Anterior cingulate cortex (tissue), 58 donors: ENCODE results near the gene NOP14.
"Not testable (repeated sequence)": the region's sequence is repeated elsewhere in the genome, so short reads cannot be mapped to it uniquely, and the experiment has no call there.

Experiments used
- DNase-seq, 58 donors: peaks; one replicate each; lab custom pipeline; 2025; lab: John Stamatoyannopoulos, UW

Gene NOP14

DNA sequence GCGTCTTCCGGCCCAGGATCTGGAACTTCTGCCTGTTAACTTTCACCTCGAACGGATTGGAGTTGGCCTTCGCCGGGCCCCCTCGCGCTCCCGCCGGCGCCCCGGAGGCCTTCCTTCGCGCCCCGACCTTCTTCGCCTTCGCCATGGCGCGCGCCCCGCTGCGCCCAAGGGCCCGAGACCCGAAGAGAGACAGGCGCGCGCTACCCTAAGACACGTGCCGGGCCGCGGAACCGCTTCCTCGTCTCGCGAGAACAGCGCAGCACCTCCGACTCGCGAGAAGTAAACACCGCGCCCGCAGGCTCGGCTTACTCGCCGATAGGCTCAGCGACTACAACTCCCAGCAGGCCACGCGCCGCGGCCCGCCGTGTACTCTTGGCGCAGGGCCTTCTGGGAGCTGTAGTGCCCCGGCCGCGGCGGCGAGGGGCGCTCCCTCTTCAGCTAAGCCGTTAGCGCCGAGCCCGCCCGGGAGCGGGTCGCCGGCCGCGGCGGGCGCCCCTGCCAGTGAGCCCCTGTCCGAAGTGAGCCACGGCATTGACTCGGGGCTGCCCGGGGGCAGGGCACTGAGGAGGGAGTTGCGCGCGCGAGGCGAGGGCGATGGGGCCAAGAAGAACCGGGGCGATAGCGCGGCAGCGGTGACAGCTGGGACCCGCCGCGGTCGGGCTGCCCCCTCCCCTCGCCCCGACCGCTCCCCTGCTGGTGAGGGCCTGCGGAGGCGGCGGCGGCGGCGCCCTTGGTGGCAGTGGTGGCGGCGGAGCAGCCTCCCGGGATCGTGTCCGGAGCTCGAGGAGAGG, at the start of gene NOP14, which contains the start of gene GRK4:
TSS of gene NOP14 (minus strand) at position 232 of the 791 bp plus-strand sequence. CDS start at position 145, 87 bp downstream.
TSS of gene GRK4 (plus strand) at position 397 of the 791 bp plus-strand sequence. CDS start 500 bp downstream, outside the sequence.
- DNase-seq, result peak; percentile 56 to 99 (median 95)

DNA sequence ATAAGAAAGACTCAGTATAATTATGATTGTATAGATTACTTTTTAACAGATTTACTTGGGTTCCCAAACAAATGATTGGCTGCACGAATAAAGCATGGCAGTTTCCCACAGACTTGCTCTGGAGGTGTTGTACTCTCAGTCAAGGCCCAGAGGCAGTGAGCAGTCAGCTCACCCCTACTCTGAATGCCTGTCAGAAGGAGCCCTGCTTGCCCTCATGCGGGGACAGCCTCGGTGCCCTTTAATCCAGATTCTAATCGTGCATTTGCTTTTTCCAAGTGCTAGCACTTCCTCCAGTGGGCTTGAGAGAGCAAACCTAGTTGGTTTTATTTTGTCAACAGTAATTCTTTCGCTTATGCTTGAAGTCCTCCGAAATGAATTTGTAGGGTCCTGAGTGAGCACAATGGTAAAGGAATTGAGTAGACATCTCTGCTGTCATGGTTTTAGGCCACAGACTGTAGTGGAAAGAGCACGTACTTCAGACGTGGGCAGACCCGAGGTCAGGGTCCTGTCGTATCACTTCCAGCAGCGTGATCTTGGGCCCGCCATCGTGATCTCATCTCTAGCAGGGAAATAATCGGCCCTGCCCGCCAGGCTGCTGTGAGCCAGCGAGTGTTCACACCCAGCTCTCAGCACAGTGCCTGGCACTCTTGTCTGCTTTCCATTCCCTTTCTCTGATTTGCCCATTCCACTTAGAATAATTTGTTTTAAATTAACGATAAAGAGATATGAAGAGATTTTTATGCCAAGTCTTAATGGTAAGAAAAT, 48.4 kb upstream of the NOP14 start:
- DNase-seq, result no peak

- DNase-seq, result no peak
Observed at GRCh38 chr4:3010998-3011397, 47.8 kb upstream of the NOP14 start.

DNA sequence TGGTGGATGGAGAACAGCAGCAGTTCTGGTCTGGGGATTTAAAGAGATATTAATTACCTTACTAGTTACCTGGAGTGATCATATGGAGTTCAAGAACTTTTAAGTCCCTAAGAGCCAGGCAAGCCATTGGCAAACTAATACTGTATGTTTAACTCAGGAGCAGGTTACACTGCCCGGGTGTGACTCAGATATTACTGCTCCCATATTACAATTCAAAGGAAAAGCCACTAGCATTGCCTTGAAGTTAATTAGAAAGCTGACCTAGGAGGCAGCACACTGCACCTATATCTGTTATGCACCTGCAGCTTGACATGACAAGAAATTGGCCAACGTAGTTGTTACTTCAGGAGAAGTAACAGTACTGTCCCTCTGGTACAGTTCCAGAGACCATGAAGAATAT, 47.4 kb upstream of the NOP14 start:
- DNase-seq, result no peak

GRCh38 chr4:3009422-3009821, 46.2 kb upstream of the NOP14 start:
- DNase-seq, result peak in 3 of 58 donors; percentile 0 to 14 (median 1)

- DNase-seq, result no peak
Observed at GRCh38 chr4:3007724-3008123, 44.5 kb upstream of the NOP14 start.

- DNase-seq, result no peak
Observed at GRCh38 chr4:2996415-2996814, 33.2 kb upstream of the NOP14 start.

DNA sequence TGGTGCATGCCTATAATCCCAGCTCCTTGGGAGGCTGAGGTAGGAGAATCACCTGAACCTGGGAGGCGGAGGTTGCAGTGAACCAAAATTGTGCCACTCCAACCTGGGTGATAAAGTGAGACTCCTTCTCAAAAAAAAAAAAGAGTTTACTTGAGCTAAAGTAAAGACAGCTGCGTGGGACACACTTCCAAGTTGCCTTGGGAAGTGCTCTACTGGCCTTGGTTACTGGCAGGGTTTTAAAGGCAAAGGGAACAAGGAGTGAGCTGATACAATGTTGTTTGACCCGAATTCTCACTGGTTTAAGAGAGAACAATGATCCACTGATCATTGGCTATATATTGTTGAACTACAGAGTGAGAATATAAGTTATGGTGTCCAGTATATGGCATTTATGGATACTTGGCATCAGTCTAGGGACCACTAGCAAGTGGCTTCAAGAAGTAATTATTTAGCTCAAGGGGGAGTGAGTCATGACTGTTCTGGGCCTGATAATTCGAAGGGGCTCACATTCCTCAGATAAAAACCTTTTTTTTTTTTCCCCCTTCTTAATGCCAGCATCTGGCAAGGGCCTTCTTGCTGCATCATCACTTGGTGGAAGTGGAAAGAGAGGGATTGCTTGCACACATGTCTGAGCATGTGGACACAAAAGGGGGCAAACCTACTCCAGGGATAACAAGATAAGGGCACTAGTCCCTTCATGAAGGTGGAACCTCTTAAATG, 32.5 kb upstream of the NOP14 start:
- DNase-seq, result no peak

- no peak for DNase-seq
Observed at GRCh38 chr4:2994917-2995316, 31.7 kb upstream of the NOP14 start.

- no peak for DNase-seq
Observed at GRCh38 chr4:2991243-2991642, 28.0 kb upstream of the NOP14 start.

- DNase-seq, result not testable (repeated sequence)
Observed at GRCh38 chr4:2983715-2984114, 20.5 kb upstream of the NOP14 start.

DNA sequence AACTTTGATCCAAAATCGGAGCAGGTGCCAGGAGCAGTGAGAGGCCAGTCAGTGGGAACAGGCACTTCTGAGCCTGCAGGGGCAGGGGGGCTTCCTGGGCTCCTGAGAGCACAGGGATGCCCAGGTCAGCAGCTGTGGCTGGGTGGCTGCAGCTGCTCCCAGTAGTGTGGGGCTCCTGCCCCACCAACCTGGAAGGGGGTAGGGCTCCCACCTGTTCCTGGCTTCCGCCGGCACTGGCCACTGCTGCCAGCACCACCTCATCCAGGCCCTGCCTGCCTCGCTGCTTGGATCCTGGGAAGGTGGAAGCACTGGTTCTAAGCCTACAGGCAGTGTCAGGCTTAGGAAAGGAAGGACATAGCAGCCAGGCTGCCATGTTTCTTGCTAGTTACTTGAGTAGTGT, 18.8 kb upstream of the NOP14 start:
- DNase-seq, result no peak

DNA sequence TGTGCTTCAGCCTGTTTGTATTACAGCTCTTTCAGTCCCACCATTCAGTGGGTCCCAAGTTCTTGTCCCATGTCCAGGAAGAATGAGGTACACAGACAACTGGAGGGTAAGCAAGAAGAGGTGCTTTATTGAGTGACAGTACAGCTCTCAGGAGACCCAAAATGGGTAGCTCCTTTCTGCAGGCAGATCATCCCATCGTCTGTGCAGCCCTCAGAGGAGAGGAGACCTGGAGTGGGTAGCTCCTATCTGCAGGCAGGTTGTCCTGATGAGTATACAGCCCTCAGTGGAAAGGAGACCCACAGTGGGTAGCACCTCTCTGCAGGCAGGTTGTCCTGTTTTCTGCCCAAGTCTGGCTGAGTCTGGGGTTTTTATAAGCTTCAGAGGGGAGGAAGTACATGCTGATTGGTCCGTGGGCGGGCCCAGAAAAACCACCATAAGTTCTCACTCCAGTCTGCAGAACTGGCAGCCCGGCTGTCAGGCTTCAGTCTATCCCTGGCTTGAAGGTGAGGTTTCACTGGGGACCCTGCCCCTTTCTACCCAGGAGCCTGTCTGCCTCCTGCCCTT, 18.1 kb upstream of the NOP14 start:
- no peak for DNase-seq

GRCh38 chr4:2977211-2978088, 14.2 kb upstream of the NOP14 start:
- peak in 31 of 58 donors; percentile 8 to 67 (median 25) for DNase-seq

DNA sequence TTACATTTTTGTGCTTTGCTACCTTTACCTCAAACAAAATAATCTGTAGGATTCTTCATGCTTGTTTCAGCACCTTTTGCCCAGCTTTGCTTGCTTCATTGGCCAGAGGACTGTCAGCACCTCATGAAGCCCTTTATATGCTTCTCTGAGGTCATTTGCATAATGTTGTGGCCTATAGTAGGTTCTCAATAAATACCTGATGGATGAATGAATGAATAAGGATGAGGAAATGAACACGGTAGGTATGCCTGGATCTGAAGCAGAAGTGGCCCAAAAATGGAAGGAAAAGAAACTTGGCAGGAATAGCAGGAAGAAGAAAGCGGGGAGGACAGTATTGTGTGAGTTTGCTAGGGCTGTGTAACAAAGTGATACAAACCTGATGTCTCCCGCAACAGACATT, 8.1 kb upstream of the NOP14 start:
- no peak for DNase-seq

DNA sequence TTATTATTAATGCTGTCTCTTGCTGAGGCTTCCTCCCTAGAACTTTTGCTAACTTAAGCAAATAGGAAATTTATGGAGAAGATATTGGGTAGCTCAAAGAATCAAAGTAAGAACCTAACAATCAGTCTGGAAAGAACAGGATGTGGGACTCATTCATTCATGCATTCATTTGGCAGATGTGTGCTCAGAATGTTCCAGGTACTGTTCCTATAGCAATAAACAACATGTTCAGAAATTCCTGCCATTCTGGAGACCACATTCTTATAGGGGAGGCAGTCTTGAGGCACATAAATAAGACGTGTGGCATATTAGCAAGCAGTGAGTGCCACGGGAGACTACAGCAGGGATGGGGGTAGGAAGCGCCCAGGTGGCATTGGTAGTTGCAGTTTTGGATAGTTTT, 5.2 kb upstream of the NOP14 start:
- DNase-seq, result no peak

GRCh38 chr4:2965262-2965661, 2.1 kb upstream of the NOP14 start:
- DNase-seq, result no peak

GRCh38 chr4:2964706-2965258, 1.6 kb upstream of the NOP14 start:
- no peak for DNase-seq

- DNase-seq, result peak in 17 of 58 donors; percentile 22 to 71 (median 57)
Observed at GRCh38 chr4:2963966-2964471, 813 bp upstream of the NOP14 start.
